NCI-H345 treated with DMSO at 0.1 percent for 48 hours (cell line): ENCODE data around the gene SHISAL1.

ENCODE experiments used
- DNase-seq: peaks from one replicate; lab custom pipeline; 2025; ENCODE audit not compliant: unreplicated experiment; lab: John Stamatoyannopoulos, UW

Gene SHISAL1

DNA sequence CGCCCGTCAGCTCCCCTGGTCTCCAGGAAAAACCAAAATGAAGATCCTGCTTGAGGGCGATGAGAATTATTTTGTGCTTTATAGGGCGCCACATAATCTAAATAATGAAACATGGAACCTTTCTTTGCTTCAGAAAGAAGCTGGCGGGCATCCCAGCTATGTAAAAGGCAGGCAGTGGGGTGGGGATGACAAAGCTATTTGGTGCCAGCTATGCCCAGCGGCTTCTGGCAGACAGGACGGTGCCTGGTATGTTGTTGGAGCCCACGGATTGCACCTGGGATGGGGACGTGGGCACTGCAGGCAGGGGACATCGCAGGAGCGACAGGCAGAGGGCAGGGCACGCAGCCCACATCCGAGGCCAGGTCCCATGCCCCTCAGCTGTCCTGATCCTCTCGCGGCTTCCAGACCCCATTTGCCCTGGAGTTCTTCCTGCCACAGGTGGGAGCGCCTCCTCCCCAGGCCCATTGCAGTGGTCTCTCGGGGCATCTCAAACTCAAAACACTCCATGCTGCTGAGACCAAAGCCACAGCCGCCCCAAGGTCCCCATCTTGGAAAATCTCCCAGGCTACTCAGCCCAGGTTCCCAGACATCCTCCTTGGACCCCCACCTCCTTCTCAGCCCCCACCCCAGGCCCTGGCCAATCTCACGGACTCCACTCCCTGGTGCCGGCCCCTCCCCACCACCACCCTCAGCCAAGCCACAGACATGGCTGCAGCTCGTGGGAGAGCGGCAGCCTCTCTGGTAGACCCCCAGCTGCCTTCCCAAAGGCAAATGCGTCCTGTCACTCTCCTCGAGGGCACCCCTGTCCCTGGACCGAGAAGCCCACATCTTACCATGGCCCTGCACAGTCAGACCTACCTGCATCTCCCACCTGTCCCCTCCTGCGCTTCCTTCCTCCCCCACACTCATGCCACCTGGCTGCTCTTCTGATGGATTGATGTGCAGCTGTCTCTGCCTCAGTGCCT, 45.7 kb downstream of the SHISAL1 start:
- no peak for DNase-seq

DNA sequence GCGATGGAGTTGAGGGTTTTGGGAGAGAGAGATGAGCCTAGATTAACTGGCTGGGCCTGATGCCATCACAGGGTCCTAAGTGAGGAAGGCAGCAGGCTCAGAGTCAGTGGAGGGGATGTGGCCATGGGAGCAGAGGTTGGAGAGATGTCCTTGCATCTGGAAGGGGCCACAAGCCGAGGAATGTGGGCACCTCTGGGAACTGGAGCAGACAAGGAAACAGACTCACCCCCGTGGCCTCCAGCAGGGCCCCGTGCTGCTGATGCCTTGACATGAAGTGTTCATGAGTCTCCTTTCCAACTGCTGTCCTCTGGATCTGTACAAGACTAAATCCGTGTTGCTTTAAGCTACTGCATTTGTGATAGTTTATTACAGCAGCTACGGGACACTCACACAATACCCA, 49.2 kb downstream of the SHISAL1 start:
- no peak for DNase-seq

DNA sequence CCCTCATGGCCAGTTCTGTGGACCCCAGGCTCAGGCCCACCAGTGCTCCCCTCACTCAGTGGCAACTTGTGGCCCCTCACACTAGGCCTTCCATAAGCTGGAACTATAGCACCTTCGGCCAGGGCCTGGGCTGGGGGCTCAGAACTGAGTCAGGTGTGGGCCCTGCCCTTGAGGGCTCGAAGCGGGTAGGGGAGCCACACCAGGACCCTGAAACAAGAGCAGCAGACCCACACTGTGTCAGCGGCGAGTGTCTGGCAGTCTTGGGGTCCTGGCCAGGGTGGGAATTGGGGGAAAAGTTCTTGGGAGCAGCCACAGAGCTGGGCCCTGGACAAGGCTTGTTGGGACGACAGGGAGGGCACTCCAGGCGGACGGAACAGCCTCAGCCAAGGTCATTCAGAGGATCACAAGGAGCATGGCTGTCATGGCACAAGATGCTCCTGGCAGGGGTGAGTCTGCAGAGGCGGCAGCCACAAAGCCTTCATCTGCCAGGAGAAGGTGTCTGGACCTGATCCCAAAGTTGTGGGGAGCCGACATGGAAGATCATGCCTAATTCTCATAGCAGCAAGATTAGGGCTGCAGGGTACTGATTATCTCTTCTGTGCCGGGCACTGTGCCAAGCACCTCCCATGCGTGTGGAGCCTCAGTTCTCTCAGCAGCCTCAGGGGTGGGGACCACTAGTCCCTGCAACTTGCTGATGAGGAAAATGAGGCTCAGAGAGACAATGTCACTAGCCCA, 50.7 kb downstream of the SHISAL1 start:
- peak; percentile 72 for DNase-seq

DNA sequence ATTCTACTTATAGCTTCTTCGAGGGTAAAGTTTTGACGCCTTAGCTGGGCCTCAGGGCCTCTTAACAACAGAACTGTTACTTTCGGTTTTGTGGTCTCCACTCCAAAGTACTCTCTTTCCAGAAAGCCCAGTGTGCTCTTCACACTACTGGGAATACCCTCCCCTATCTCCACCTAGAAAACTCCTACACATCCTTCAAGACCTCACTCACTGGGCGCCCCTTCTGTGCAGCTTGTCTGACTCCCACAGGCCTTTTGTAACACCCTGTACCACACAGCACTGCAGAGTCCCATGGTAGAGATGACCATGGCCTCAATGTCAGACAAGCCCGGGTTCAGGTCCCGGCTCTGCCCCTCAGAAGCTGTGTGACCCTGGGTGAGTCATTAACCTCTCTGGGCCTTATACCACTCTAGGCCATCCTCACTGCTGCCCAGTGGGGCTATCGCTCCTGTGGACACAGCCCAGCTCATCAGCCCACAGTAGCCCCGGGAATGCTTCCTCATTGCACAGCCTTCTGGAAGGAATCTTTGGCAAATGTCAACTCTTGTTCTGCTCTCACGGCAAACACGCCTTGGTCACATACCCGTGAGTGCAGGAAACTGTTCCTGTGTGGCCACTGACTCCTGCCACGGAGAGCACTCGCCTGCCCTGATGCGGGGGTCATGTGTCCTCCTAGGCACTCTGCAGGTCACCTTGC, 51.4 kb downstream of the SHISAL1 start:
- no peak for DNase-seq

DNA sequence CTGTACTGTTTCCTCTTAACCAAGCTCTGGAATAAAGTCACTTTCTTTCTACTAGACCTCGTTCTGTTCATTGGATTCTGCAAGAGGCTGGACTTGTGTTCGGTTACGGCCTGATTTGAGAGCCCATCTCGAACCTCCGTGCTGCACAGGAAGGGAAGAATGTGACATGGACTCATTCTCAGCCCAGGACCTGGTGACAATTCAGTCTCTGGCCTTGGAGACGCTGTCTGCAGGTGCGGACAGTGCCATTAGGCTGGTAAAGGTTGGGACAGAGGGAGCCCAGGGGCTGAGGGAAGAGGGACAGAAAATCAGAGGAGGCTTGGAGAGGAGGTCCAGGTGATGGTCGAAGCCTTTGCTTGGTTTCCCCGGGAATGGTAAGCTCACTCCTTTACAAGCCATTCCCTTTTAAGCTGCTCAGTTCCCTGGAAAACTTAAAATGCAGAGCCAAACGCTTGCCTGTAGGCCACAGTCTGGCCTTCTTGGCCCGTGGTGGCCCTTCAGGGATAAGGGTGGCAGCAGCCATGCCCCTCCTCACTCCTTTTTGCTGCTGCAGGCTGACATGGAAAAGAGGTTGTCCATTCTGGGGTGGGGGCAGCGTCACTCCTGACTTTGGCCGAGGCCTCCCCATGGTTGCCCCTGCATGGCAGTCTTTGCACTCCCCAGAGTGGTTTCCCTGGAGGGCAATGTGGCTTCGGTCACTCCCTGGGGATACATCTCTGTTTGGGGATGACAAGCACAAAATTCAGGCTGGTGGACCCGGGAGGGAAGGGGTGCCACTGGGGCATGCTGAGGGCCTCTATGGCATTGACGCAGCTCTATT, 52.3 kb downstream of the SHISAL1 start:
- no peak for DNase-seq

DNA sequence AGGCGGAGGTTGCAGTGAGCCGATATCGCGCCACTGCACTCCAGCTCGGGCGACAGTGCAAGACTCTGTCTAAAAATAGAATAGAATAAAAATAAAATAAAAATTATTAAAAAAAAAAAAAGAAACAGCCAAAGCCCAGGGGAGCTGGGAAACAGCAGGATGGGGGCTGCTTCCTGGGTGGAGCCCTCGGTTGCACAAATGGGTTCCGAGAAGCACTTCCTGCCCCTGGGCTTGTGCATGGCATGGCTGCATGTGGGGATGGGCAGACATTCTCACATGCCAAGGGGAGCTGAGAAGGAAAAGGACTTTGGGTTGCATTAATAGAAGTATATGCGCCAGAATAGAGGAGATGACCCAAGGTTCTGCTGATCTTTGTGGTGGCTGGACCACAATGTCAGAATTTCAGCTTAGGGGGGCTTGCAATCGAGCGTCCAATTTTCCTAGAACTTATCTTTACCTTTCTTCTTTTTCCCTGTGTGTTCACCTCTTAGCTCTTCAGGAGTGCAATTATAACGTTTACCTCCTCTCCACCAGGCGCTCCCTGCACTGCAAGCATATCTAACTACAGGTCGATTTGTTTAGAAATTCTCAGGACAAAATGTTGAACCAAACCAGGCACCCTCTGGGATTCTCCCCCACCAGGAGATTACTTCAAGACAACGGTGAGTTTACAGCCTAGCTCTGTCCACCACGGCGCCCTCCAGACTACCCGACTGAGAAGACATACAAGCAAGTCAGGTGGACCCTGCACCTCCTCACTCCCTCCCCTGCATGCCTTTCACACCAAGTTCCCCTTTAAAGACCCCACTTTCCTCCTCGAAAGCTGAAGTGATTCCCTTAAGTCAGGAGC, 53.2 kb downstream of the SHISAL1 start:
- DNase-seq = no peak

DNA sequence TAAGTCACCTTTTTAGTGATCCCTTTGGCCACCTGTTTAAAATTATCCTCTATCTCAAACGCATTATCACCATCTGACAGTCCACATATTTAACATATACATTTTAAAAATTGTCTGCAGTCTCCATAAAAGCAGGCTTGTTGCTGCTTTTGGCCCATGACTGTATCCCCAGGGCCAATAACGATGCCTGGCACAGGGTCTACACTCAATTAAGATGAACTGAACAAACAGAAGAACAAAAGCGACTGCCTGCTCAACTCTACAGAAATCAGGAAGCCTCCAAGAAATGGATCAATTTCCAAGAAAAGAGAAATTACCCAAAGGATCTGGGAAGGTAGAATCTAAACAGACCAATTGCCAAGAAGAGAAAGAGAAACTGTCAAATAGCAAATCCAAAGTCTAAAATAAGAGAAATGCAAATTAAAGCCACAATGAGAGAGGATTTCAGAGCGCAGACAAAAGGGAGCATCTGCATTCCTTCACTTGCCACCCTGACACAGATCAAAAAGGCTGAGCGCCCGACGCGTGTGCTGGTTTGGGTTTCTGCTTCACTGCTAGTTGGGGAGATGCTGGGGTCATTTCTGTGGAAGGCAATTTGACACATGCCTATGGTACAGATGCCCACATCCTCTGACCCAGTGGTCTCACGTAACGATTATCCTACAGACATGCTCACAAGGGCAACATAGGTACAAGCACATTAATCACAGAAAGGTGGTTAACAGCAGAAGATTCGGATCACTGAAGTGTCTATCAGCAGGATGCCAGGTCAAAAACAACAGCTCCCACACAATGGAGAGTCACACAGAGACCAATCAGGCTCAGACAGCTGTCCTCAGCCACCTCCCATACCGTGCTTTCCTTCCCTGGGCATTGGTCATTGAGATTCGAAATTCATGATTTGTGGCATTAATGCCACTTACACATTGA, 55.9 kb downstream of the SHISAL1 start:
- no peak for DNase-seq

DNA sequence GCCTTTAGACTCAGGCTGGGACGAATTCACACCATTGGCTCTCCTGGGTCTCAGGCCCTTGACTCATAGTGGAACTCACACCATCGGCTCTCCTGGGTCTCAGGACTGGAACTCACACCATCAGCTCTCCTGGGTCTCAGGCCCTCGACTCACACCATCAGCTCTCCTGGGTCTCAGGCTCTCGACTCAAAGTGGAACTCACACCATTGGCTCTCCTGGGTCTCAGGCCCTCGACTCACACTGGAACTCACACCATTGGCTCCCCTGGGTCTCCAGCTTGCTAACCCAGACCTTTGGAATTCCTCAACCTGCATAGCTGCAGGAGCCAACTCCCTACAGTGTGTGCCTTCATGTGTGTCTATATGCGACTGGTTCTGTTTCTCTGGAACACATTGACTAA, 56.7 kb downstream of the SHISAL1 start:
- DNase-seq = no peak

DNA sequence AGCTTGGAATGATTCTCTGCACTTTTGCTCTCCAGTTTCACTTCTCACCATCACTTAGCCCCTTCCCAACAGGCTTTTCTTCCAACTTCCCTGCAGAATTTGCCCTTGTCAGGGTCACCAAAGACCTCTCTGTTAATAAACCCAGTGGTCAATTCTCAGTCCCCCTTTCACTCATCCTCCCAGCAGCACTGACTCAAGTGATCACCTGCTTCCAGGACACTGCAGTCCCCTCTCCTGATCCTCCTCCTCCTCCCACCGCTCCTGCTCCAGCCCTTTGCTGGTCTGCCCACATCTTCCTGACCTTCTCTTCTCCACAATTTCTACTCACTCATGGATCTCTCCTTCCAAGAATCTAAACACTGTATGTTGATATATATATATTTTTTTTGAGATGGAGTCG, 57.9 kb downstream of the SHISAL1 start:
- no peak for DNase-seq

DNA sequence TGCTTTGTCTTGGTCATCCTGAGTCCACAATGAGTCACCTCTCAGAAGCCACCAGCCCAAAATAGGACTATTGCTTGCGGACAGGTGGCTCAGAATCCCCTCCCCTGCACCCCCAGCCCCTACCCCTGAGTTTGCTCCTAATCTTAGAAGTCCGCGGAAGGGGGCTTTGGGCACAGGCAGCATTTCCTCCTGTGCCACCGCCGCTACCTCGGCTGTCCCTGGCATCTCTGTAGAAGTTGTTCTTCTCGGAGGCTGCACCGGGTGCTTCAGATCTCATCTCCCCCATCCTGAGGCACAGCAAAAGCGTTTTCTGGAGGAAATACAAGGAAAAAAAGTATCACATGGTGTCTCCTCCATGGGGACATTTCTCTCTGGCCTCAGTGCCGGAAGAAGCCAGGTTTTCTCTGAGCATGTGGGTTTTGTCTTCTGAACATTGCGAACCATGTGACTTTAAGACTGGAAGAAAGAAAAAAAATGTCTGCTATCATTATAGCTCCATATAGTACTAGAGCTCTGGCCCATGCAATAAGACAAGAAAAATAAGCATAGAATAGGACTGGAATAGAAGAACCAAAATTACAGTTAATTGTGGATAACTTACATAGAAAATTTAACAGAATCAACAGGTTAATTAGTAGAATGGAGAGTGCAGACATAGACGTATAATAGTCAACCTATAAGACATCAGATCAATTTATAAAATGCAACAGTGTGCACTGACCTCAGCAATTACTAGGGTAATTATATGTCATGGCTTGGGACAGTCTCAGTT, 63.2 kb downstream of the SHISAL1 start:
- DNase-seq = no peak

DNA sequence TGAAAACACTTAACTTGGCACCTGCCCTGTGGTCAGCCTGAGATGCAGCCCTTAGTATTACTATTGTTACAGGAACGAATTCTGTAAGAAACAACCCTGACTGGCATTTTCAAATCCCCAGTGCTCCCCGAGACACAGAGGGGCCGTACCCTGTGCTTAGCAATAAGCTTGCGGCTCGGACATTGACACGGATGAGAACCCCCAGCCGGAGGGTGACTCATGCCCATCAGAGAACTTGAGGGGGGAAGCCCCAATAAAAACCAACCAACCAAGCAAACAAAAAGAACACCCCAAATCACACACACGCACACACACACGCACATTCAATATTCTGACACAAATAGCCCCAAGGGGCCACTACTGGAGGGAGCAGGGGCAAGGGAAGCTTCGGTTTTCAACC, 63.8 kb downstream of the SHISAL1 start:
- DNase-seq = no peak

DNA sequence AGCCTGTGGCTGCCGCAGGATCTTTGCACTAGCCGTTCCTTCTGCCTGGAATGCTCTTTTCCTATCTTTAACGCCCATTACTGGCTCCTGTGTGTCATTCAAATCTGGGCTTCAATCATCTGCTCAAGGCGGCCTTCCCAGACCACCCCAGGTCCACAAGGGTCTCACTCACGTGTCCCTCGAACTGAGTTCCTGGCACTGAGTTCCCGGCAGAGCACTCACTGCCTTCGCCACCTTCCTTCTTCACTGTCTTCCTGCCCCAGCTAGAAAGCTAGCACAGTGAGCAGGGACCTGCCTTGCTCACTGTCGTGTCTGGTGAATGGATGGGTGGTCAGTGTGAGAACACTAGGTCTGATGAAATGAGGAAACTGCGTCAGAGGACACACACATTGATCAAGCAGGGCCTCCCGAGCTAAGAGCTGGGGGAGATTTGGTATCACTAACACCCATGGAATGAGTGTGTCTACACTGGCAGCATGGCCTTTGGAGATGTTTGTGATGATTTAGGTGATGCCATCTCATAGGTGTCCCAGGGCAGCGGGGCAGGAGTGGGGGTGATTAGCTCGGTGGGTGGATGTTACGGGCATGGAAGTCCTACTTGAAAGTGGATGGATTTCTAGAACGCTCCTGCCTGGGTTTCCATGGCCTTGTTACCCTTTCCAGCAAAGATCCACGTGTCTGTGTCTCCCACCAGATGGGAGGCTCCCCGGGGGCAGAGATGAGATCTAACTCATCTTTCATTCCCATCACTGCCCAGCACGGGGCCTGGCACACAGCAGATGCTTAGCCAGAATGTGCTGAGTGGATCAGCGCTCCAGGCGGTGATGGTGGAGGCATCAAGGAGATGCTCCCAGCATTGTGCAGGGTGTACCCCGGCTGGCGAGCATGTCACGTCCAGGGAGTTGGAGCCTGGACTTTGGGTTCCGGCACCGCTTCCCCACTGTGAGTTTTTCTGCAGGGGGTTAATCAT, 64.5 kb downstream of the SHISAL1 start:
- no peak for DNase-seq

DNA sequence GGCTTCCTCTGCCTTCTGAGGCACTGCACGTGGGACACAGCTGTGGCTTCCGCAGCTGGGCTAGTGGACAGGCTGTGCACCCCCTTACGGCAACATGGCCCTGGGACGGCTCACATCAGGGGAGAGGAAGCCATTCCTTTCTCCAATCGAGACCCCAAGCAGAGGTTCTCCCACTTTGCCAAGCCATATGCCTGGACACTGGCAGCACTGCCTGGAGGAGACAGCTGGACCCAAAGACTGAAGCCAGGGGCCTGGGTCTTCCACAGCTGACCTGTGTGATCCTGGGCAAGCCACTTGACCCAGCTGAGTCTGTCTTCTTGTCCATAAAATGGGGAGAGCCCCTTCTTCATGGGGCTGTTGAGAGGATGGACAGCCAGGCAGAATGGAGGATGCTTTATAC, 65.4 kb downstream of the SHISAL1 start:
- DNase-seq = no peak

DNA sequence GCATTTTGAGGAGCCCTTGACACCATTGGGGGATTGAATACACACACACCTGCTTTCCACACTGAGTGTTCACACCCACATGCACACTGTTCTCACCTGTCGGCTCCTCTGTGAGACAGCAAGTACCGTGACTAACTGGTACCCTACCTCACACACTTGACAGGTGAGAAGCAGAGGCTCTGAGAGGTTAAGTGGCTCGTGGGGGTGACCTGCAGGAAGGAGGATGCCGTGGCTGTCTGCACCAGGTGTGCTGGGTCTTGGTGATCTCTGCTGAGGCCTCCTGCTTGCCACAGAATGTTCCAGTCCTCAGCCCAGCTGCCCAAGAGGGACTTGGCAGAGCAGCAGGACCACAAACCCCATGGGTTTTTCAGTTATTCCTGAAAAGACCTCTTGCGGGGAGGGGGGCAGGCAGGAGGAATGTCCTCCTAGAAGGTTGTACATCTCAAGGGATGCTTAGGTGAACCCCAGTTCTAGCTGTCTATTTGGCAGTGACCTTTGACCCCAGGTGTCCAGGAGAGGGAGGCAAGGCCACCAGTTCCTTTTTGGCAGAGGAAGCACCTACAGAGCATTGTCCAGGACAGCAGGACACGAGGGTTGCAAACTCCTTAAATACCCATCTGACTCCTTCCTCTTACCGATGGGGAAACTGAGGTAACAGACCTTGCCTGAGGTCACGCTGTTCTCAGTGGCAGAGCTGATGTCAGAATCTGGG, 66.0 kb downstream of the SHISAL1 start:
- DNase-seq = peak; percentile 30

DNA sequence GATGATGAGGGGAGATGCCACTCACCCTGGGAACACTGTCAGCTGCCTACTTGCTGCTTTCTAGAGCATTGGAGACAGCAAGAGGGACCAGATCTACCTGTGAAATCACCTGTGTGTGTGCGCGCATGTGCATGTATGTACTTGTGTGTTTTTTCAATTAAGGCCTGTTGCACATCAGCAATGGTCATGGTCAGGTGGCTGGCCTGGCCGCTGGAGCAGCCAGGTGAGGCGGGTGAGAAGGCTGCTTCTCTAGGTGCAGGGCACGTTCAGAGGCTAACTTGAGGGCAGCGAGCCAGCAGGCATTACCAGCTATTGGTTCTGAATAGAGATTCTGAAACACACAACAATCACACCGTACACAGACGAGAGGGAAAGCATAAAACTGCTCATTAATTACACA, 66.9 kb downstream of the SHISAL1 start:
- no peak for DNase-seq

DNA sequence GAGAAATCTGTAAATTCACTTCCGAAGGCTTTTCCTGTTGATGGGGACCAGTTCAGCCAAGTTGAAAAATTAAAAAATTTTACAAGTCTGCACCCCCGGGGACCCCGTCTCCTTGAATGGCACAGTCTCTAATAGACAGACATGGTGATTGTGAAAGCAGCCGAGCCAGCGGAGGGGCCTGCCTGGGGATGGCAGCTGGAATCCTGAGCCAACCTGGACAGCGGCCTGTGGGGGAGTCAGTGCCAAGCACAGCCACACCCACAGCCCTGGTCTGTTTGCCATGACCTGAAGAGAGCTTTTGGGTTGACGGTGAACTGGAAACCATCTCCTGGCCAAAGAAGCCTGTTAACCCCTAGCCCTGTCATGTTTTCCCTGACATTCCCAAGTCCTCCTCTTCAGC, 67.3 kb downstream of the SHISAL1 start:
- DNase-seq = no peak
